ENCODE measurements around the gene ZNF808. TPM values are rescaled to one million over a fixed set of nuclear protein-coding genes. Genes with fewer than 3 reads are reported as not detected.

The ZNF808 gene
- total and polyA plus RNA-seq, 2 of the 13 experiments (the other 11 are each of a cell fraction or from before 2014, with no cell fraction given), result 3.0 to 7.4 TPM

GRCh38 chr19:52527134-52527955 lies at the start of gene ZNF808 (continued):
- TF ChIP-seq MAFK (conservative IDR thresholded peaks at IDR 0.05 in 1 of 2, IDR thresholded peaks at IDR 0.05 in 1 of 2; ENCODE audit: low read length in 2 of 2) (no peak), ZNF570 (CRISPR knock-in tag; IDR thresholded peaks at IDR 0.05; ENCODE audit: borderline replicate concordance) (no peak), ZNF678 (CRISPR knock-in tag; IDR thresholded peaks at IDR 0.05) (no peak), ZNF124 (CRISPR knock-in tag; IDR thresholded peaks at IDR 0.05) (no peak), IRF2 (CRISPR knock-in tag; IDR thresholded peaks at IDR 0.05) (peak; percentile 64), BORCS8-MEF2B (CRISPR knock-in tag; IDR thresholded peaks at IDR 0.05) (no peak; the same call in 1 of the 2 replicates), CTCF (CRISPR knock-in tag; IDR thresholded peaks at IDR 0.05) (peak; percentile 60), ZNF138 (CRISPR knock-in tag; IDR thresholded peaks at IDR 0.05; ENCODE audit: low read depth) (no peak), ZFP82 (CRISPR knock-in tag; IDR thresholded peaks at IDR 0.05; ENCODE audit: borderline replicate concordance) (no peak), MLLT10 (CRISPR knock-in tag; IDR thresholded peaks at IDR 0.05) (no peak), YY1 (IDR thresholded peaks at IDR 0.05; ENCODE audit: insufficient read depth, insufficient replicate concordance, low read depth, low read length) (no peak), LBX2 (CRISPR knock-in tag; IDR thresholded peaks at IDR 0.05; ENCODE audit: borderline replicate concordance) (no peak), RCOR2 (CRISPR knock-in tag; IDR thresholded peaks at IDR 0.05) (no peak), ZBTB8A (CRISPR knock-in tag; IDR thresholded peaks at IDR 0.05; ENCODE audit: borderline replicate concordance, low read depth) (no peak), ZNF556 (CRISPR knock-in tag; IDR thresholded peaks at IDR 0.05; ENCODE audit: borderline replicate concordance) (no peak), MIXL1 (CRISPR knock-in tag; IDR thresholded peaks at IDR 0.05) (no peak), HOMEZ (CRISPR knock-in tag; IDR thresholded peaks at IDR 0.05; ENCODE audit: low read depth) (no peak), ZNF263 (CRISPR knock-in tag; IDR thresholded peaks at IDR 0.05) (no peak; the same call in 1 of the 2 replicates), HOXA3 (CRISPR knock-in tag; IDR thresholded peaks at IDR 0.05) (peak; percentile 36), SALL1 (CRISPR knock-in tag; IDR thresholded peaks at IDR 0.05) (peak; percentile 17; the same call in 1 of the 2 replicates), ZKSCAN1 (IDR thresholded peaks at IDR 0.05; ENCODE audit: low read length) (no peak), ZNF670 (CRISPR knock-in tag; IDR thresholded peaks at IDR 0.05; ENCODE audit: borderline replicate concordance) (no peak), TBL1XR1 (IDR thresholded peaks at IDR 0.05; ENCODE audit: borderline replicate concordance, low read length, partially characterized antibody) (no peak), ZNF292 (CRISPR knock-in tag; IDR thresholded peaks at IDR 0.05; ENCODE audit: borderline replicate concordance, low read depth) (no peak), ZNF761 (CRISPR knock-in tag; conservative IDR thresholded peaks at IDR 0.05) (no peak), MYNN (CRISPR knock-in tag; IDR thresholded peaks at IDR 0.05; ENCODE audit: low read depth) (no peak), ZNF784 (CRISPR knock-in tag; IDR thresholded peaks at IDR 0.05; ENCODE audit: borderline replicate concordance) (no peak), KLF6 (CRISPR knock-in tag; IDR thresholded peaks at IDR 0.05) (no peak)
